ENCODE measurements around the gene GLI3. TPM values are rescaled to one million over a fixed set of nuclear protein-coding genes. Genes with fewer than 3 reads are reported as not detected.

GLI3 gene
- total and polyA plus RNA-seq, 2 of the 8 experiments (the other 6 are each of a cell fraction or from before 2014, with no cell fraction given): 8.0 to 31.1 TPM

DNA sequence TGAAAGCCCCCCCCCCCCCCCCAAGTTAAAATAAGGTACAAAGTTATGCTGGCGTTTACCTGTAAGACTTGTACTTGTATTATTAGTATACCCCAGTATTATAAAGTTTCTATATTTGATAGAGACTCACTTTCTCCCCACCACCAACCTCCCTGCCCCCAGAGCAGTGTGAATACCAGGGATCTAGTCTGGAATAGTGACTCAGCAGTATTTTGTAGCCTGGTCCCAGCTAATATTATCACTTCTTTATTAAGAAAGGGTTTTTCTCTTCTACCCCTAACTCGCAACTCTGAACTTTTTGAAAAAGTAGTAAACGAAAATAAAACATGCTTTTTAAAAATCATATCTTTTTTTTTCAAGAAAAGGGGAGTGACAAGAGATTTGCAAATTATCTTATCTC, 26.7 kb downstream of the GLI3 start:
- 78% methylated on average over 3 of the region's 3 CpGs; no CpG with 5 or more reads in 1 of the 2 experiments for WGBS, 2 experiments (ENCODE audit: extremely low coverage in 1 of 2, insufficient coverage in 1 of 2, insufficient read length in 1 of 2, insufficient replicate concordance in 2 of 2, low coverage in 1 of 2, low lambda C conversion rate in 2 of 2, missing lambda C conversion rate in 1 of 2)
- Histone ChIP-seq H3K79me2 (ENCODE audit: control insufficient read depth in 1 of 2, insufficient read depth in 2 of 2, low read length in 2 of 2) (peaks cover 0 to 26% of the 10 kb centered on the region in 2 experiments; a peak in 2 of 4 replicates), H3K23me2 (ENCODE audit: low read depth, low read length) (no peaks in the 10 kb centered on the region), H2BK12ac (ENCODE audit: low read depth, low read length) (no peak overlapping the region; the same call in 1 of the 2 replicates), H3K56ac (replicated peaks; ENCODE audit: insufficient read length, low read depth, low read length) (no peak overlapping the region), H3K4me3 (ENCODE audit: extremely low read depth in 1 of 4, insufficient read depth in 2 of 4, low read depth in 3 of 4, low read length in 4 of 4) (no peak overlapping the region), H2BK20ac (ENCODE audit: low read length) (no peak overlapping the region), H3K14ac (ENCODE audit: insufficient read length) (no peak overlapping the region), H2AFZ (ENCODE audit: low read length) (no peak overlapping the region), H3K79me1 (ENCODE audit: low read depth, low read length) (no peaks in the 10 kb centered on the region), H3K36me3 (ENCODE audit: control insufficient read depth in 2 of 4, insufficient read depth in 4 of 4, low read length in 3 of 4) (no peaks in the 10 kb centered on the region; a peak in 1 of 8 replicates), H3K27ac (ENCODE audit: low read depth, low read length) (no peak overlapping the region; the same call in 1 of the 2 replicates), H2BK120ac (replicated peaks; ENCODE audit: low read depth, low read length) (no peak overlapping the region), H3K4me2 (ENCODE audit: insufficient read depth in 1 of 2, low read depth in 2 of 2, low read length in 2 of 2) (no peak overlapping the region), H4K5ac (ENCODE audit: insufficient read length, low read depth, low read length) (no peak overlapping the region), H2BK15ac (ENCODE audit: low read length) (no peak overlapping the region), H4K8ac (ENCODE audit: extremely low read depth, insufficient read depth, low read length) (no peak overlapping the region), H4K91ac (replicated peaks; ENCODE audit: insufficient read length, low read length) (no peak overlapping the region), H3K23ac (ENCODE audit: insufficient read length) (no peak overlapping the region), H3K27me3 (replicated peaks in 1 of 4; ENCODE audit: control insufficient read depth in 3 of 4, extremely low read depth in 1 of 4, insufficient read depth in 3 of 4, low read length in 3 of 4) (no peaks in the 10 kb centered on the region), H3K4me1 (replicated peaks in 1 of 4; ENCODE audit: control insufficient read depth in 3 of 4, insufficient read depth in 4 of 4, low read length in 3 of 4) (peaks cover 0 to 14% (median 10%) of the 10 kb centered on the region in 4 experiments; a peak in 5 of 7 replicates), H4K20me1 (replicated peaks in 1 of 2; ENCODE audit: control insufficient read depth in 1 of 2, insufficient read depth in 2 of 2, low read length in 2 of 2) (no peaks in the 10 kb centered on the region), H3K4ac (replicated peaks; ENCODE audit: insufficient read length, low read depth, low read length) (no peak overlapping the region), H3K9me3 (ENCODE audit: insufficient read depth in 2 of 2, low read depth in 1 of 2, low read length in 1 of 2) (no peaks in the 10 kb centered on the region), H3K9ac (replicated peaks in 1 of 4; ENCODE audit: extremely low read depth in 1 of 4, low read depth in 3 of 4, low read length in 3 of 4) (no peak overlapping the region), H2BK5ac (ENCODE audit: low read depth, low read length) (no peak overlapping the region), H3K18ac (ENCODE audit: extremely low read depth, low read length) (no peak overlapping the region), H2AK5ac (ENCODE audit: low read depth, low read length) (no peak overlapping the region)
- ChIA-PET CTCF (ENCODE audit: partially characterized antibody) (interaction anchor here (0.9 to 1.4 kb wide), 4 partner anchors 15 to 230 kb away, joined by 3 to 6 read pairs (median 4); no protein-coding TSS in a partner anchor), POLR2A (ENCODE audit: partially characterized antibody) (interaction anchor here (0.7 to 1.5 kb wide), 5 partner anchors 15 to 210 kb away, joined by 3 to 8 read pairs (median 3); no protein-coding TSS in a partner anchor)
- TF ChIP-seq MAFK (IDR thresholded peaks at IDR 0.05; ENCODE audit: low read depth, low read length): peak; percentile 82
- no peak for TF ChIP-seq KDM1A (IDR thresholded peaks at IDR 0.05; ENCODE audit: borderline replicate concordance, low read length)
- TF ChIP-seq TEAD4 (IDR thresholded peaks at IDR 0.05; ENCODE audit: low read depth, low read length): no peak
- peak; percentile 95 for TF ChIP-seq BACH1 (IDR thresholded peaks at IDR 0.05; ENCODE audit: low read length)
- TF ChIP-seq POLR2A (IDR thresholded peaks at IDR 0.05; ENCODE audit: control extremely low read depth in 1 of 2, low read depth in 2 of 2, low read length in 2 of 2): no peak
- TF ChIP-seq NANOG (IDR thresholded peaks at IDR 0.05; ENCODE audit: insufficient read depth, low read depth, low read length, poor library complexity, severe bottlenecking): no peak
- no peak for TF ChIP-seq ASH2L (IDR thresholded peaks at IDR 0.05; ENCODE audit: low read length)
- no peak for TF ChIP-seq BRCA1 (IDR thresholded peaks at IDR 0.05; ENCODE audit: low read depth, low read length)
- DNase-seq (ENCODE audit: low read depth in 1 of 2, low spot score in 2 of 2) (no peak), FAIRE-seq (no peak)
